ENCODE measurements around the gene SLC38A2.

The SLC38A2 gene

GRCh38 chr12:46386877-46387629 is 14.5 kb upstream of the SLC38A2 start:
- peak overlapping the region; percentile 72 for H3K4me2 ChIP-seq (ENCODE audit: low read length)
- peaks cover 10% of the 10 kb centered on the region for H3K27me3 ChIP-seq (ENCODE audit: control insufficient read depth, low read length)
- H4K20me1 ChIP-seq (ENCODE audit: control insufficient read depth, insufficient read depth, low read depth, low read length): no peaks in the 10 kb centered on the region
- peak overlapping the region; percentile 61 for H3K4me3 ChIP-seq (ENCODE audit: low read length)
- H3K79me2 ChIP-seq (ENCODE audit: control insufficient read depth, low read length): no peaks in the 10 kb centered on the region; the same call in 1 of the 2 replicates
- H3F3A ChIP-seq (ENCODE audit: control insufficient read depth, insufficient read depth): peaks cover 35% of the 10 kb centered on the region
- no peaks in the 10 kb centered on the region for H3K9me3 ChIP-seq (ENCODE audit: control insufficient read depth, insufficient read depth, low read length)
- H3K9me2 ChIP-seq (replicated peaks; ENCODE audit: control insufficient read depth, low read length): no peaks in the 10 kb centered on the region
- no peaks in the 10 kb centered on the region for H3K36me3 ChIP-seq (ENCODE audit: control insufficient read depth, low read length)
- peaks cover 86% of the 10 kb centered on the region for H3K4me1 ChIP-seq (ENCODE audit: control insufficient read depth, low read length)
- TF ChIP-seq CTCF (IDR thresholded peaks at IDR 0.05; ENCODE audit: low read depth, low read length, poor library complexity, severe bottlenecking): no peak
- no peak for TF ChIP-seq EZH2phosphoT487 (IDR thresholded peaks at IDR 0.05; ENCODE audit: borderline replicate concordance, low read length)
- H3K27ac ChIP-seq (ENCODE audit: low read depth, low read length): peak overlapping the region; percentile 52

GRCh38 chr12:46386360-46386867 is 13.8 kb upstream of the SLC38A2 start:
- Histone ChIP-seq H3K79me2 (ENCODE audit: control insufficient read depth, low read length) (no peaks in the 10 kb centered on the region; the same call in 1 of the 2 replicates), H3F3A (ENCODE audit: control insufficient read depth, insufficient read depth) (peaks cover 35% of the 10 kb centered on the region), H3K4me2 (ENCODE audit: low read length) (peak overlapping the region; percentile 72), H3K4me1 (ENCODE audit: control insufficient read depth, low read length) (peaks cover 82% of the 10 kb centered on the region), H3K9me3 (ENCODE audit: control insufficient read depth, insufficient read depth, low read length) (no peaks in the 10 kb centered on the region), H4K20me1 (ENCODE audit: control insufficient read depth, insufficient read depth, low read depth, low read length) (no peaks in the 10 kb centered on the region), H3K4me3 (ENCODE audit: low read length) (peak overlapping the region; percentile 61), H3K27ac (ENCODE audit: low read depth, low read length) (peak overlapping the region; percentile 52), H3K9me2 (replicated peaks; ENCODE audit: control insufficient read depth, low read length) (no peaks in the 10 kb centered on the region), H3K36me3 (ENCODE audit: control insufficient read depth, low read length) (no peaks in the 10 kb centered on the region), H3K27me3 (ENCODE audit: control insufficient read depth, low read length) (peaks cover 10% of the 10 kb centered on the region)
- no peak for TF ChIP-seq EZH2phosphoT487 (IDR thresholded peaks at IDR 0.05; ENCODE audit: borderline replicate concordance, low read length)
- TF ChIP-seq CTCF (IDR thresholded peaks at IDR 0.05; ENCODE audit: low read depth, low read length, poor library complexity, severe bottlenecking): no peak

GRCh38 chr12:46385438-46385837 is 12.9 kb upstream of the SLC38A2 start:
- no peaks in the 10 kb centered on the region for H3K9me3 ChIP-seq (ENCODE audit: control insufficient read depth, insufficient read depth, low read length)
- peak overlapping the region; percentile 72 for H3K4me2 ChIP-seq (ENCODE audit: low read length)
- H3K9me2 ChIP-seq (replicated peaks; ENCODE audit: control insufficient read depth, low read length): no peaks in the 10 kb centered on the region
- H3K27me3 ChIP-seq (ENCODE audit: control insufficient read depth, low read length): peaks cover 10% of the 10 kb centered on the region
- no peaks in the 10 kb centered on the region for H3K36me3 ChIP-seq (ENCODE audit: control insufficient read depth, low read length)
- H4K20me1 ChIP-seq (ENCODE audit: control insufficient read depth, insufficient read depth, low read depth, low read length): no peaks in the 10 kb centered on the region
- H3F3A ChIP-seq (ENCODE audit: control insufficient read depth, insufficient read depth): peaks cover 35% of the 10 kb centered on the region
- no peak overlapping the region for H3K27ac ChIP-seq (ENCODE audit: low read depth, low read length)
- H3K79me2 ChIP-seq (ENCODE audit: control insufficient read depth, low read length): no peaks in the 10 kb centered on the region; the same call in 1 of the 2 replicates
- H3K4me3 ChIP-seq (ENCODE audit: low read length): 0 out of 2 replicates have a peak overlapping the region, but pooled peaks have one; percentile 4
- H3K4me1 ChIP-seq (ENCODE audit: control insufficient read depth, low read length): peaks cover 72% of the 10 kb centered on the region
- TF ChIP-seq EZH2phosphoT487 (IDR thresholded peaks at IDR 0.05; ENCODE audit: borderline replicate concordance, low read length) (no peak), CTCF (IDR thresholded peaks at IDR 0.05; ENCODE audit: low read depth, low read length, poor library complexity, severe bottlenecking) (no peak)

All from DOHH2 (cell line).